Glomerular visceral epithelial cell (primary cell): ENCODE measurements around the gene AMOTL2.

Experiments
- DNase-seq: peaks from one replicate; pipeline ENCODE4 v3.0.0-alpha.2; 2016; ENCODE audit errors: extremely low spot score

The AMOTL2 gene

DNA sequence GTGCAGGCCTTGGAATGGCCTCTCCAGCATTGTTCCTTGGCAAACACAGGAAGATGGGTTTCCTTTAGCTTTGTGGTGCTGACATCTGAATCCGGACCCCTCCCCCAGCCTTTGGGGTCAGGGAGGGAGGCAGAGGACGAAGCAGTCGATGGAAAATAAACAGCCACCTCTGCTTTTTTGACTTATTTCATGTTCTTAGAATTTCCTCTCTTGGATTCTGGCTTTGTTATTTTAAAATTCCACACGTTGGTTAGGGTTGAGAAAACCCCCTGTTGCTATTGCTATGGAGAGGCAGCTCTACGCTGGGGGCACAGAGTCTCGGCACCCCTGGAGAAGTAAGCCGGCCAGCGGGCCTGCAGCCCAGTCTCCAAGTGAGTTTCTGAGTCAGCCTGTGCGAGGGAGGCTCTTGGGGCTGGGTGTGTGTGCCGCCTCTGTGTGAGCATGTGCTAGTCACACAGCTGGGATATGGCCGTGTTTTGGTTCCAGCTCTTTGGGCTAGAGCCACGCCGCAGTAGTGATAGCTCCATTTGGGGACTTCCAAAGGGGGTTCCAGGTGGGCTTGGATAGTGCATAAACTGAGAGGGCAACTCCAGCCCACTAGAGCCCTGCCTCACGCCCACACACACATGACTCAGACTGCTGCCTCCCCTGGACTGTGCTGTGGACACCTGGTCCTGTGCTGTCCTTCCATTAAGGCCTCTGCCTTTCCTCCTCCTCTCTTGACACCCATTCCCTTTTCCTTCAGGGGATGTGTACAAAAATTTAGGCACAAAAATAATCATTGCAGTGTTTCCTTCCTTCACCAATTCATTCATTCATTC is 58.8 kb downstream of the AMOTL2 start:
- peak; percentile 80 for DNase-seq

DNA sequence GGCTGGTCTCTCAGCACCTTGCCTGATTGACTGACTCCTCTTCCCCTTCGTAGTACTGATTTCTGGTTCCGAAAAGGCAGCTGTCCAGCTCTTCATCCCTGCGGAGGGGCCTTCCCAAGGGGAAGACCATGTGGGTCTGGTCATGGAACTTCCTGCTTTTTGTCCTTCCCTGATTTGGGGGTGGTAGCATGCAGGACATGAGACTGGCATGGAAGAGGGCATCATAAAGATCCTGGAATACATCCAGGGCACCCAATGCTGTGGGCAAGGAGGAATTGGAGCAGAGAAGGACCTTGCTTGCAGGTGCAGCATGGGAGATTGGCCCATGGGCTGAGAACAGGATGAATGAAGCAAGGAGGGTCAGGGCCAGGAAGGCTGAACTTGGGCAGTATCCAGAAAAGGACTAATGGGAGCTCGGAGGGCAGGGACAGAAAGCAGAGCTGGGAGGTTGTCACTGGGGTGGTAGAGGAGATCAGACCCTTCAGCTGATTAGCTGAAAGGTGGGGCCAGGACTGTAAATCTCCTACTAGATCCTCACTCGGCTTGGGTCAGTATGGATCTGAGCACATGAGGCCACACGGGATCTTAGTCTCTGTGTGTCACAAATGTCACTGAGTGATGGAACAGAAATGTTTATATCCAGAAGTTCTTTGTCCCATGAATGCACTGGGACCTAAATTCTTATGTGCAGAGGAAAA is 59.5 kb downstream of the AMOTL2 start:
- DNase-seq, result peak; percentile 48

DNA sequence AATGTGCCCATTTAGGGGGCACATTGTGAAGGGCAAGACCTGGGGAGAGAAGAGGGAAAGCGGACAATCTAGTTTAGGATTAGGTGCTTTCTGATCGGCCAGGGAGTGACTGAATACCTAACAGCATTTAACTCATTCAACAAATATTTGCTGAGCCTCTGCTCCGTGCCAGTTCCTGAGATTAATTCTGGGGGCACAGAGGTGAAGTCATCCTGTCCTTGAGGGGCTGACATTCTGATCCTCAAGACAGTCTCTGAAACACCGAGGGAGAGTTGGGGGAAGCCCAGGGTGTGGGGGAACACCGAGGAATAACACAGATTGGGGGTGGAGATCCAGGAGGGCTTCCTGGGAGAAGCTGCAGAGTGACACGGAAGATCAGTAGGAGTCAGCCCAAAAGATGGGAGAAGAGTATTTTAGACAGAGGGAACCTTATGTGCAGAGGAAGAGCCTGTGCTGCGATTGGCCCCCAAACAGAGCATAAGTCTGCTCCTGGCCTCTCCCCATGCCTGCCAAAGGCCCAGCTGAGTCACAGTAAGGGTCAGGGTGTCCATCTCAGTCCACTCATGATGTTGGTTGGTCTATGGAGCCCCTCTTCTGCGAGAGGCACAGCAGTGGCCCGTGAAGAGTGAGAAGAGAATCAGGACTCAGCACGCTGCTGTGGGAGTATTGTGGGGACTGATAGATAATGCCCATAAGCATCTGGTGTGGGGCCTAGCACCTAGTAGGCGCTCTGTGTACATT is 60.2 kb downstream of the AMOTL2 start:
- peak; percentile 51 for DNase-seq

DNA sequence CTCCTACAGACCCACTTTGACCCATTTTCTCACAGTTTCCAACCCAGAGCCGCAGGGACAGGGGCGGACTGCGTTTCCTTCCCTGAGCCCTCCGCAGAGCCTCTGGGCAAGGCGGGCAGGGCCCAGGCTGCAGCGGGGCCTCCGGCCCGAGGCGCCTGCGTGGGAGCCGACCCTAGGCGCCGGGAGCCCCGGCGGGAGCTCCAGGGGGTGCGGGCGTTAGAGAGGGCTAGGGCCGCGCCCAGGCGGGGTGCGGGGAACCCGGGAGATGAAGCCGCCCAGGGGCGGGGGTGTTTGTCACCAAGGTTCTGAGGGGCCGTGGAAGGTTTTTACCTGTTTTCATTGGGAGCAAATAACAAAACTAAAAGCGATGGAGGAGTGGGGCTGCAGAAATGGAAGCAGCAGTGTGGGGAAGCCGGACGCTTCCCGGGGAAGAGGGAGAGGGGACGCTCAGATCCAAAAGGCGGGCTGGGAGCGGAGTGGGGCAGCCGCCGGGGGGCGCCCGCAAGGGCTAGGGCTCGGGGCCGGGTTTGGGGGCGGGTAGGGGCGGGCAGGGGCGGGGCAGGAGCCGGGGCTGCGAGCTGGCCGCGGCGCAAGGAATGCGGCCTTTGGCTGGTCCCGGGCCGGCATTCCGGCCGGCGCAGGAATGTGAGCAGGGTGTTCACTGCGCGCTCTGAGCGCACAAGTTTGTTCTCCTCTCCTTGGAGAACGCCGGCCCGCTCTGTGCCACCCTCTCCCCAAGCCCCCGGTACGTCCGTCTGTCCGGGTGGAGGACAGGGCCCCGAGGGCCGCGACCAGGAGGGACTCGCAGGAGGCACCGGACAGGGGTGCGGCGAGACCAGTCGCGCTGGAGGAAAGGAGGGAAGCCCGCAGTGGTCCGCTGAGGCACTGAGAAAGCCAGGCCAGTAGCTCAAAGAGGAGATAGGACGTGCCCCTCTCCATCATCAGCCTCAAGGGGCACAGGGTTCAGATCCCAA is 61.1 kb downstream of the AMOTL2 start:
- DNase-seq, result peak; percentile 84

DNA sequence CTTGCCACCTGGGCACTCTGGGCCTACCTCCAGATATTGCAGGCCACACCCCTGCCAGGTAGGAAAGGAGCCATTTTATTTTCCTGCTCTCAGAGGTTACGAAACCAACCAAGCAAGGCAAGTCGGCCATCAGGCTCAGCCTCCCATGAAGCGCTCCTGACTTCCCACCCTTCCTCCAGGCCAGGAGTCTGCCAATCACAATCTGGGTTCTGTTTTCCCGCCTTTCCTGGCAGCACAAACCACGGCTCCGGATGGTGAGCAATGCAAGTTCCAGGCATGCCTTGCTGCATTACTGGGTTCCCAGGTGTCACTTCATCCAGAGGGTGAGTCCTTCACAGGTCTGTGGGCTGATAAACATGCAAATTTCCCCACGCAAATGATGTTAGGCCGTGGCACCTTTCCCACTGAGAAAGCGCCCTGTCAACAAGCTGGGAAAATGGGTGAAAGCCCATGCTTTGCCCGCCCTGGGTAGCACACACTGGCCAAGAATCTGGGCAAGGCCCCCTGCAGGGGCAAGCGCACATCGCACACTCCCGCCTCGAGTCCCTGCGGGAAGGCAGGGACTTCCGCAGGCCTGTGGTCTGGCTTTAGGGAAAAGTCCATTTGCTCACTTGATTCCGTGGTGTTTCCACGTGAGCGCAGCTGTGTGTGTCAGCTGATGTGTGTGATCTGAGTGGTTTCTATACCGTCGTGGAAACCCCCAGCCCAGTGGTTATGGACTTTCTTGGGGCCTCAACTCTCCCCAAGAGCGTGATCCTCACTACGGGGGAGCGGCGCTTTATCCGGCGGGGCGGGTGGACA is 62.0 kb downstream of the AMOTL2 start:
- peak; percentile 92 for DNase-seq

DNA sequence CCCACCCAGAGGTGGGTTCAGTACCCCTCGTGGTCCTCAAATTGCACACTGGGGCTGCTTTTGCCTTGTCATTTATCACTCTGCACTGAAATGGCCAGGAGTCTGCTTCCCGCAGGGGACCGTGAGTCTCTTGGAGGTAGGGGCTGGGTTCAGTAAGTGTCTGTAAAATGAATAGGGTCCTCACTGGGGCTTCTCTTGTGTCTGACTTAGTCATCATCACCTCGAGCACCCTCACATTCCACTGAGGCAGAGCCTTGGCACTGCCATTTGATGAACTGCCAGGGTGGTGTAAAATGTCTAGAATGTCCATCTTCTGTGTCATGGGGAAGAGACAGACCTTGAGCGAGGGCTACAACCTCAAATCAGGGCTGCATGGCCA is 62.6 kb downstream of the AMOTL2 start:
- DNase-seq, result no peak

DNA sequence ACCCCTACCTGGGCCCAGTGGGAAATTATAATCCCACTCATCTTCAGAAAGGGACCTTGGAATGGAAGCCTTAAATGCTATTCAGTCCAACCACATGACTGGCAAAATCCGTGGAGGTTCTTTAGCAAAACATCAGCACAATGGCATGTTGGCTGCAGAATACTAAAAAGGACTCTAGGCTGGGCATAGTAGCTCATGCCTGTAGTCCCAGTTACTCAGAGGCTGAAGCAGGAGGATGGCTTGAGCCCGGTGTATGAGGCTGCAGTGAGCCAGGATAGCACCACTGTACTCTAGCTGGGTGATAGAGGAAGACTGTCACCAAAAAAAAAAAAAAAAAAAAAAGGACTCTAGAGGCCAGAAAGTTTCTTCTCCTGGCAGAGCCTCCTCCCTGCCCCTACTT is 63.0 kb downstream of the AMOTL2 start:
- DNase-seq, result peak; percentile 60

DNA sequence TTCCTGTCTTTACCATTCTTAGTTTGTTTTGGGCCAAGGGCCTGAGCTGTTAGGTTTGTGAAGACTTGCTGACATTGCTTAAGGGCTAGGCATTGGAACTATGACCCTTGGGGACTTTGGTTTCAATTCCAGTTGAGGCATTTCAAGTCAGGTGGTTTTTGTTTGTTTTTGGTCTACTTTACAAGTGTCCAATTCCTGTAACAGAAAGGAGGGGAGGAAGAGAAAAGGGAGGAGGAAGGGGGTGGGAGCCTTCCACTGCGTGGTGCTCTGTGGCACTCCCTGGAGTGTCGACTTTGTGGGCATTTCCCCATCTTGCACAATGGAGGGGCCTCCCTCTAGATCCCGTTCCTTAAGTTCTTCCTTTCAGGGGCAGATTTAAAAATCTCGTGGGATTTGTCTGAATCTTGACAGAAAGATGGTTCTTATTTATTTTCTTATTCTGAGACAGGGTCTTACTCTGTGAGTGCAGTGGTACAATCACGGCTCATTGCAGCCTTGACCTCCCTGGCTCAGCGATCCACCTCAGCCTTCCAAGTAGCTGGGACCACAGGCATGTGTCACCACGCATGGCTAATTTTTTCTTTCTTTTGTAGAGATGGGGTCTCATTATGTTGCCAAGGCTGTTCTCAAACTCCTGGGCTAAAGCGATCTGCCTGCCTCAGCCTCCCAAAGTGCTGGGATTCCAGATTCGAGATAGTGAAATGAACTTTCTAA is 64.1 kb downstream of the AMOTL2 start:
- peak; percentile 52 for DNase-seq

DNA sequence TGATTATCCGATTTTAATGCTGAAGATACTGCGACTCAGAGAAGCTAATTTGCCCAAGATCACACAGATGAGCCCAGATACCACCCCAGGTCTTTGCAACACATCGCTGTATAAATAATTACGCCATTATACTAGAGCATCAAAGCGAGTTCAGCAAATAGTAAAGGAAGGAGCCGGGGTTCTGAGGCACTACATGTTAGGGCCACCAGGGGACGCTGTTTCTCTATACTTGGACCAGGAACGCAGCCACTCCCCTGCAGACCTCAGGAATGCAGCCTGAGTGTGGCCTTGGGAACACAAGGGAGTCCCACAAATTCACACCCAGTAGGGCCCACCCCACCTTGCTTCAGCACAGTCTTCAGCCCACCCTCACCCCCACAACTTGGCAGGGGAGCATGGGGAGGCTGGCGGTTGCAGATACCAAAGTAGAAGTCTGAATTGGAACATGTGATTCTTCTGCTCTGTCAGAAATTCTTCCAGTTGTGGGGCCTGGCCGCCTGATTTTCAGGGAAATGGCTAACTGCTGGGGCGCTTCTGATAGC is 65.8 kb downstream of the AMOTL2 start:
- peak; percentile 84 for DNase-seq

DNA sequence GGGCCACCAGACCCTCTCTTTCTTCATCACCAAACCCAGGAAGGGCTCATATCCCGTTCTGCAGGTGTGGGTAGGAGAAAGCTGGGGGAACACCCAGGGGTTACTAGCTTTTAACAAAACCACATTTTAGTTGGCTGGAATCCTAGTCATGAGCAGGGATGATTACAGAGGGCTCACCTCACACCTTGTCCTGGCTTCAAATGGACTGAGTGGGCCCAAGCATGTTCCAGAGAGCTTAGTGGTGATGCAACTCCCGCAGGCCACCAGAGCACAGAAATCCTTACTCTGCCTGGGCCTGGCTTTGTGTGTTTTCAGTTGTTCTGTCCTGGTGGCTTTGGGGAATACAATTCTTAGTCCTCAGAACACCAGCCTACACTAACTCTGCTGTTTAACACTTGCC is 66.8 kb downstream of the AMOTL2 start:
- no peak for DNase-seq

DNA sequence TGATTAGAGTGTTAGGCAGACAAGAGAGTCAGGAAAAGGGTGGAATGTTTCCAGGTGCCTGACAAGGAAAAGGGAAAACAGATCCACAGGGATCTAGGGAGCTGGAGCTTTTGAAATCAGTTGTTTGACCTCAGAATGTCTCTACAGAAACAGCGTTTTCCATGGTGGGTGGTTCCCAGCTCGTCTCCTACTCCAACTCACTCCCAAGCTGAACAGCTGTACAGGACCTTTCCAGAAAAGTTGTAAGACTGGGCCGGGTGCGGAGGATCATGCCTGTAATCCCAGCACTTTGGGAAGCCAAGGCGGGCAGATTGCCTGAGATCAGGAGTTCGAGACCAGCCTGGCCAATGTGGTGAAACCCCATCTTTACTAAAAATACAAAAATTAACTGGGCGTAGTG is 67.9 kb downstream of the AMOTL2 start:
- DNase-seq, result no peak
